Measurements from ENCODE around the gene SNX5. TPM values are rescaled to one million over a fixed set of nuclear protein-coding genes. Genes with fewer than 3 reads are reported as not detected.

Gene SNX5
- total RNA-seq, 1 experiment from 2014 or later: 159 TPM

DNA sequence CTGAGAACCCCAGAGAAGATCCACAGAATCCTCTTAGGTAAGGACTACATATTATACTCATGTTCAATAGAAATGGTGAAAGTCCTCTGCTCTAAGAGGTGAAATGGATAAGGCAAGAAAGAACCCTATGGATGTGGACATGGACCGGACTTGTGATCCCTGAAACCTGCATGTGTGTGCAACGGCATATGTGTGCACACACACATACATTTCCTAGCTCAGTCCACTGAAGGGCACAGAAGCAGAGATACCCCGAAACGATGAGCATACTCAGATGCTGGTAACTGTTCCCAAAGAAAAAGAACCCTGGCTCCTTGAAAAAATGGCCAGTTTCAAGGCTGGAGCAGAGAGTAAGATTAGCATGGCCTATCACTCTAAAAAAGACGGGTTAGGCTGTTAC, 22.6 kb downstream of the SNX5 start:
- H3K27ac ChIP-seq (ENCODE audit: low read depth, low read length): no peak overlapping the region
- H4K20me1 ChIP-seq (ENCODE audit: insufficient read depth): peaks cover 7% of the 10 kb centered on the region; the same call in 1 of the 2 replicates
- CTCF ChIA-PET: no interaction called here
- RAD21 ChIA-PET (ENCODE audit: low non-redundant PET in 1 of 2, low total read pairs in 2 of 2, uncharacterized antibody in 2 of 2, unreplicated experiment in 2 of 2): no interaction called here
- no peak overlapping the region for H2AFZ ChIP-seq (ENCODE audit: low read depth, low read length, poor library complexity, severe bottlenecking)
- no peak overlapping the region for H3K4me2 ChIP-seq (ENCODE audit: low read length)
- H3K9me3 ChIP-seq (ENCODE audit: control insufficient read depth in 1 of 2, insufficient read depth in 1 of 2, low read depth in 1 of 2, low read length in 2 of 2): no peaks in the 10 kb centered on the region
- no peak overlapping the region for H3K4me3 ChIP-seq (replicated peaks in 1 of 2; ENCODE audit: low read depth in 1 of 2, low read length in 2 of 2)
- DNase-seq (ENCODE audit: low read depth, low spot score) (no peak), ATAC-seq (no peak)
- no peaks in the 10 kb centered on the region for H3K27me3 ChIP-seq (ENCODE audit: insufficient read depth, low read length)
- peaks cover 66% of the 10 kb centered on the region for H3K79me2 ChIP-seq (ENCODE audit: insufficient read depth, low read length)
- peaks cover 84 to 93% of the 10 kb centered on the region in 2 experiments for H3K36me3 ChIP-seq (ENCODE audit: control insufficient read depth in 1 of 2, insufficient read depth in 2 of 2, low read length in 2 of 2)
- no peak for TF ChIP-seq ZFX (IDR thresholded peaks at IDR 0.05)
- TF ChIP-seq EZH2phosphoT487 (IDR thresholded peaks at IDR 0.05; ENCODE audit: borderline replicate concordance): no peak
- no peak for TF ChIP-seq YY1 (IDR thresholded peaks at IDR 0.05; ENCODE audit: extremely low read depth, insufficient replicate concordance, low read depth, low read length)
- TF ChIP-seq ZNF274 (IDR thresholded peaks at IDR 0.05; ENCODE audit: low read depth, low read length): no peak
- TF ChIP-seq EZH2 (IDR thresholded peaks at IDR 0.05): no peak
- TF ChIP-seq, protein P1, sequence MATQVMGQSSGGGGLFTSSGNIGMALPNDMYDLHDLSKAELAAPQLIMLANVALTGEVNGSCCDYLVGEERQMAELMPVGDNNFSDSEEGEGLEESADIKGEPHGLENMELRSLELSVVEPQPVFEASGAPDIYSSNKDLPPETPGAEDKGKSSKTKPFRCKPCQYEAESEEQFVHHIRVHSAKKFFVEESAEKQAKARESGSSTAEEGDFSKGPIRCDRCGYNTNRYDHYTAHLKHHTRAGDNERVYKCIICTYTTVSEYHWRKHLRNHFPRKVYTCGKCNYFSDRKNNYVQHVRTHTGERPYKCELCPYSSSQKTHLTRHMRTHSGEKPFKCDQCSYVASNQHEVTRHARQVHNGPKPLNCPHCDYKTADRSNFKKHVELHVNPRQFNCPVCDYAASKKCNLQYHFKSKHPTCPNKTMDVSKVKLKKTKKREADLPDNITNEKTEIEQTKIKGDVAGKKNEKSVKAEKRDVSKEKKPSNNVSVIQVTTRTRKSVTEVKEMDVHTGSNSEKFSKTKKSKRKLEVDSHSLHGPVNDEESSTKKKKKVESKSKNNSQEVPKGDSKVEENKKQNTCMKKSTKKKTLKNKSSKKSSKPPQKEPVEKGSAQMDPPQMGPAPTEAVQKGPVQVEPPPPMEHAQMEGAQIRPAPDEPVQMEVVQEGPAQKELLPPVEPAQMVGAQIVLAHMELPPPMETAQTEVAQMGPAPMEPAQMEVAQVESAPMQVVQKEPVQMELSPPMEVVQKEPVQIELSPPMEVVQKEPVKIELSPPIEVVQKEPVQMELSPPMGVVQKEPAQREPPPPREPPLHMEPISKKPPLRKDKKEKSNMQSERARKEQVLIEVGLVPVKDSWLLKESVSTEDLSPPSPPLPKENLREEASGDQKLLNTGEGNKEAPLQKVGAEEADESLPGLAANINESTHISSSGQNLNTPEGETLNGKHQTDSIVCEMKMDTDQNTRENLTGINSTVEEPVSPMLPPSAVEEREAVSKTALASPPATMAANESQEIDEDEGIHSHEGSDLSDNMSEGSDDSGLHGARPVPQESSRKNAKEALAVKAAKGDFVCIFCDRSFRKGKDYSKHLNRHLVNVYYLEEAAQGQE (IDR thresholded peaks at IDR 0.05; ENCODE audit: low read depth): no peak
- TF ChIP-seq TCF7L2 (IDR thresholded peaks at IDR 0.05; ENCODE audit: borderline replicate concordance, extremely low read depth, insufficient read depth, insufficient read length): no peak
- TF ChIP-seq SP1 (IDR thresholded peaks at IDR 0.05; ENCODE audit: low read depth): no peak
- no peak for TF ChIP-seq POLR2AphosphoS5 (IDR thresholded peaks at IDR 0.05; ENCODE audit: low read depth, low read length)
- no peak for TF ChIP-seq SIN3A (IDR thresholded peaks at IDR 0.05; ENCODE audit: low read depth)
- TF ChIP-seq, protein P2, sequence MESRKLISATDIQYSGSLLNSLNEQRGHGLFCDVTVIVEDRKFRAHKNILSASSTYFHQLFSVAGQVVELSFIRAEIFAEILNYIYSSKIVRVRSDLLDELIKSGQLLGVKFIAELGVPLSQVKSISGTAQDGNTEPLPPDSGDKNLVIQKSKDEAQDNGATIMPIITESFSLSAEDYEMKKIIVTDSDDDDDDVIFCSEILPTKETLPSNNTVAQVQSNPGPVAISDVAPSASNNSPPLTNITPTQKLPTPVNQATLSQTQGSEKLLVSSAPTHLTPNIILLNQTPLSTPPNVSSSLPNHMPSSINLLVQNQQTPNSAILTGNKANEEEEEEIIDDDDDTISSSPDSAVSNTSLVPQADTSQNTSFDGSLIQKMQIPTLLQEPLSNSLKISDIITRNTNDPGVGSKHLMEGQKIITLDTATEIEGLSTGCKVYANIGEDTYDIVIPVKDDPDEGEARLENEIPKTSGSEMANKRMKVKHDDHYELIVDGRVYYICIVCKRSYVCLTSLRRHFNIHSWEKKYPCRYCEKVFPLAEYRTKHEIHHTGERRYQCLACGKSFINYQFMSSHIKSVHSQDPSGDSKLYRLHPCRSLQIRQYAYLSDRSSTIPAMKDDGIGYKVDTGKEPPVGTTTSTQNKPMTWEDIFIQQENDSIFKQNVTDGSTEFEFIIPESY (IDR thresholded peaks at IDR 0.05; ENCODE audit: extremely low read depth, insufficient replicate concordance, low read length): no peak
- TF ChIP-seq EGR1 (IDR thresholded peaks at IDR 0.05; ENCODE audit: low read depth): no peak
- no peak for TF ChIP-seq RAD21 (IDR thresholded peaks at IDR 0.05; ENCODE audit: low read depth)
- TF ChIP-seq, protein P3, sequence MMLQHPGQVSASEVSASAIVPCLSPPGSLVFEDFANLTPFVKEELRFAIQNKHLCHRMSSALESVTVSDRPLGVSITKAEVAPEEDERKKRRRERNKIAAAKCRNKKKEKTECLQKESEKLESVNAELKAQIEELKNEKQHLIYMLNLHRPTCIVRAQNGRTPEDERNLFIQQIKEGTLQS (IDR thresholded peaks at IDR 0.05): no peak
- no peak for TF ChIP-seq ELF1 (IDR thresholded peaks at IDR 0.05; ENCODE audit: borderline replicate concordance, low read depth)
- H3K9me2 ChIP-seq (ENCODE audit: insufficient read depth): no peaks in the 10 kb centered on the region
- no peaks in the 10 kb centered on the region for H3K4me1 ChIP-seq (ENCODE audit: control insufficient read depth in 1 of 2, insufficient read depth in 2 of 2, low read length in 2 of 2)
- no TSS peak for BruUV-seq (replicated peaks)
- no peak overlapping the region for H3K9ac ChIP-seq (ENCODE audit: low read length)
- intact Hi-C loops (cut with micrococcal nuclease): no loop called here
- POLR2A ChIA-PET: no interaction called here

All from HCT116 (cell line).